Right lobe of liver (tissue), 4 donors: ENCODE results near the gene NKIRAS2.

ENCODE experiments used
- CTCF ChIP-seq, 4 donors: fragments of 200-600 bp in 3 of 4; fragments of 450-650 bp in 1 of 4; IDR thresholded peaks; one replicate each; pipeline versions ENCODE4 v1.5.1 to v1.8.0; 2016 to 2022; ENCODE audit warnings: antibody characterized with exemption in 4 of 4, mild to moderate bottlenecking in 2 of 4
- POLR2A ChIP-seq: fragments of 450-650 bp; IDR thresholded peaks from one replicate; pipeline ENCODE4 v1.6.1; 2017; ENCODE audit warnings: antibody characterized with exemption, mild to moderate bottlenecking
- donor health status: DM: no; HTN: no; CAD: no.
- donor health status: DM: no; HTN: no; CAD: no.
- donor health status: DM: no; HTN: yes; CAD: no.

- TF ChIP-seq POLR2A = no peak
- TF ChIP-seq CTCF (IDR thresholded peaks at IDR 0.05) = no peak
These were observed 19.3 kb upstream of the NKIRAS2 start for GRCh38 chr17:42000413-42001133.
